GM12872 (cell line): Measurements from ENCODE around the gene SIRPB1.

Experiments
- CTCF ChIP-seq: IDR thresholded peaks from 3 replicates; pipeline ENCODE4 v1.5.1; 2011; ENCODE audit warnings: low read depth, mild to moderate bottlenecking, low read length, moderate library complexity; ENCODE audit not compliant: insufficient read depth

The SIRPB1 gene

GRCh38 chr20:1635291-1635979, 15.6 kb upstream of the SIRPB1 start:
- TF ChIP-seq CTCF: no peak

- TF ChIP-seq CTCF: no peak
Observed at GRCh38 chr20:1633535-1633934, 13.7 kb upstream of the SIRPB1 start.

DNA sequence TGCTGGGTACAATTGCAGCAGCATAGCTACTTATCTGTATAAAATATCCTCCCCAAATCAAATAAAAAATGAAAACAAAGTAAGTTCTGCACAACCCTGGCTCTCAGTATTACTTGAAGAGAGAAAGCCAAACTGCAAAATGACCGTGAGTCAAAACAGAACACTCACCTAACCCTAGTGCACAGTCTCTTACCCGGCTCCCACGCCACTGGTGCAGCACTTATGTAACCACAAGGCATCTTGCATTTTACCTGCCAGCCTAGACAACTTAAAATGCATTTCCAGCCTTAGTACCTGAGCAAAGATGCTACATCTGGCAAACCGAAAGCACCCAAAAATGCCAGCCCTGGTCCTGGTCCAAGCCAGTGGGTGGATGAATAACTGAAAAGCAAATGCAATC, 12.4 kb upstream of the SIRPB1 start:
- no peak for TF ChIP-seq CTCF

DNA sequence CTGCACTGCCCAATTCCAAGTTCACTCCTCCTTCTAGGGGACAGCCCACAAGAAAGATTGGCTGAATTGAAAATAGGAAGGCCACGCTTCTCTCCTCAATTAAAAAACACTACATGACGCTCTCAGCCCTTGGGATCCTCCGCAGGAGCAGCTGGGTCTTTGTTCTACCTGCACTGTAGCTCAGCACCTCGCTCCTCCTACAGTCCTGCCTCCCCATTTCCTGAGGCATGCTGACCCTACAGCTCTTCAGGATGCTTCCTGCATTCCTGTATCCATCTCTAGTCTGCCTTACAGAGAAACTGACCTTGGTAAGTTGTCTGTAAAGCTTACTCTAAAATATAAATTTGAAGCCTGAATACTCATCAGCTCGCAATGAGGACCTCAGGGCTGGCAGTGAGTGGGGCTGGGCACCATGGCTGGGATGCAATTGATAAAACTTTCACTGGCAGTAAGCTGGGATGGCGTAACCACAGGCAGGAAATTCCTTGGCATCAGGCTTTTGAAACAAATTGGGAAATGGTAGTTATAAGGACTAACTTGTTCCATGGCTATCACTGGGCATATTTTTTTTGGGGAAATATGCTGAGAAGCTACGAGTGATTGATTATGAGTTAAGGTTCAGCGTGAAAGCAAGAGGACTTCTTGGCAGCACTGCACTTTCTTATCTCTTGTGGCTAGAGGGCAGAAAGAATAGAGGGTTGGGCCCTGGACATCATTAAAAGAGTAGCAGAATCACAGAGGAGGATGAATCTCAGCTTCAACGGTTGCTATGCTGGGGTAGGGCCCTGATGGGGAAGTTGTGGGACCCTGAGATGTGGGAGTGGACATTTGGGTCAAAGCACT, 11.7 kb upstream of the SIRPB1 start:
- no peak for TF ChIP-seq CTCF

- no peak for TF ChIP-seq CTCF
Observed at GRCh38 chr20:1630186-1630585, 10.4 kb upstream of the SIRPB1 start.

DNA sequence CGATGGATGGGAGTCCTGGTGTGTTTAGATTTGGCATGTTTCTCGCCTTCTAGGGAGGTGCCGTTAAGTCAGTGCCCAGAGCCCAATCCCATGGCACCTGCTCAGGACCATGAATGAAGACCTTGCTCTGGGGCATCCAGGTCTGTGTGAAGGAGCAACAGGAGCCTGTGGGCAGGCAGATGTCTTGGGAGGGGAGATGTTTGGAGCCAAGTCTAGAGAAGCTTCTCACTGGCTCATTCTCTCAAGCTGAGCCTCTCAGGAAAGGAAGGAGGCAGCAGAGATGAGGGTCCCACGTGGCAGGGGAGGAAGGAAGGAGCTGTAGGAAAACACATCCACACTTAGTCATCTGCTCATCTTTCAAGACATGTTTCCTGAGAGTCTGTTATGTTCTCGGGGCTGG, 9.5 kb upstream of the SIRPB1 start:
- no peak for TF ChIP-seq CTCF

DNA sequence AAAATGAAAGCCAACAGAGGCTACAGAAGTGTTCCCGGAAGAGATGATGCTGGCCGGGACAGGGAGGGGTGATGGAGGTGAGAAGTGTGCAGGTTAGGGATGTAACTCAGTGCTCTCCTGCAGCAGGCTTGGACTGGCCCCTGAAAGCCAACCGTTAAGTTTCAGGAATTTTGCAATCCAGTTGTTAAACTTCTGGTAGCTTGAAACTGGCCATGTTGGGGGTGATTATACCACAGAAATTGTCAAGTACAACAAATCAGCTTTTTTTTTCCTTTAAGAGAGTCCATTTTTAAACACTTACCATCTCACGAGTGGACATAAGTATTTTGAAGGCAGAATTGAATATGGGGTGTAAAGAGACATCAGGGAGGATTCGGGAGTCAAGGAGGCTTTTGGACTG, 8.8 kb upstream of the SIRPB1 start:
- TF ChIP-seq CTCF: no peak
